ENCODE results near the gene CDC42EP3. TPM values are rescaled to one million over a fixed set of nuclear protein-coding genes. Genes with fewer than 3 reads are reported as not detected.
A peak's percentile ranks its signal among the peaks of the same experiment; 100 is the strongest.

CDC42EP3 gene
- total RNA-seq, 1 donor from 2014 or later: 73.1 TPM

DNA sequence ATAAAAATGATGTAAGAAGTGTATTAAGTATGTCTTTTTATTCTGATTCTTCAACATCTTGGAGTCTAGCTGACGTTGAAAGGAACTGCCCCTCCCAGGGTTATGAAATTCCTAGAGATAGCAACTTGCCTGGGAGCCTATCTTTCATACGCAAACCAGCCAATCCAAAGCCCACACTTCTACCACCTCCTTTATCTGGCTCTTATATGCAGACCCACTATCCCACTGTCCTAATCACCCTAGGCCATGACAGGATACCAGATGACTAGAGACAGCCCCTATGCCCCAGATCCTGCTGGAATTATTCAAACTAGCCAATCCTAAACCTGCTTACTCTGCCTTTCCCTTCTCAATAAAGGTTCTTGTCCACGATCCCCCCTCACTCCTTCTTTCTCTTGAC, 11.8 kb upstream of the CDC42EP3 start:
- intact Hi-C loops (cut with DNase I): no loop called here
- Histone ChIP-seq H3K4me3 (no peak overlapping the region), H3K27ac (no peak overlapping the region), H3K36me3 (no peaks in the 10 kb centered on the region), H3K27me3 (ENCODE audit: low read depth) (no peaks in the 10 kb centered on the region), H3K9me3 (no peaks in the 10 kb centered on the region), H3K4me1 (no peaks in the 10 kb centered on the region)
- DNase-seq (no peak), ATAC-seq (no peak)
- TF ChIP-seq, protein P1, sequence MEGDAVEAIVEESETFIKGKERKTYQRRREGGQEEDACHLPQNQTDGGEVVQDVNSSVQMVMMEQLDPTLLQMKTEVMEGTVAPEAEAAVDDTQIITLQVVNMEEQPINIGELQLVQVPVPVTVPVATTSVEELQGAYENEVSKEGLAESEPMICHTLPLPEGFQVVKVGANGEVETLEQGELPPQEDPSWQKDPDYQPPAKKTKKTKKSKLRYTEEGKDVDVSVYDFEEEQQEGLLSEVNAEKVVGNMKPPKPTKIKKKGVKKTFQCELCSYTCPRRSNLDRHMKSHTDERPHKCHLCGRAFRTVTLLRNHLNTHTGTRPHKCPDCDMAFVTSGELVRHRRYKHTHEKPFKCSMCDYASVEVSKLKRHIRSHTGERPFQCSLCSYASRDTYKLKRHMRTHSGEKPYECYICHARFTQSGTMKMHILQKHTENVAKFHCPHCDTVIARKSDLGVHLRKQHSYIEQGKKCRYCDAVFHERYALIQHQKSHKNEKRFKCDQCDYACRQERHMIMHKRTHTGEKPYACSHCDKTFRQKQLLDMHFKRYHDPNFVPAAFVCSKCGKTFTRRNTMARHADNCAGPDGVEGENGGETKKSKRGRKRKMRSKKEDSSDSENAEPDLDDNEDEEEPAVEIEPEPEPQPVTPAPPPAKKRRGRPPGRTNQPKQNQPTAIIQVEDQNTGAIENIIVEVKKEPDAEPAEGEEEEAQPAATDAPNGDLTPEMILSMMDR (IDR thresholded peaks at IDR 0.05): no peak

DNA sequence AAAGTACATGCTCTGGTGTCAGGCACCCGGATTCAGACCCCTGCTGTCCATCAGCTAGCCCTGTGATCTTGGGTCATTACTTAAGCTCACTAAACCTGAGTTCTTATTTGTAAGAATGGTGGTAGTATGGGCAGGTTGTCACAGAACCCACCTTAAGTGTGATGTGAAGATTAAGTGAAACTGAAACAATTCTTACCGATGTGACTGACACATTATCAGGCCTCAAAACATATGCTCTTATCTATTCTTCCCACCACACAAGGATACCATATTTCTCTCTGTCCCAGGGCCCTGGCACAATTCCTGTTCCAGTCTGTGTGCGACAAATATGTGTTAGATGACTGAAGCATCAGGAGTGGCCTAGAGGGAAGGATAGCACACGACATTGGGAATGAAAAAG, 11.0 kb upstream of the CDC42EP3 start:
- DNase-seq: no peak
- no peak for ATAC-seq
- H3K4me3 ChIP-seq: no peak overlapping the region
- H3K9me3 ChIP-seq: no peaks in the 10 kb centered on the region
- H3K36me3 ChIP-seq: no peaks in the 10 kb centered on the region
- TF ChIP-seq, protein P1 (IDR thresholded peaks at IDR 0.05): no peak
- no peaks in the 10 kb centered on the region for H3K4me1 ChIP-seq
- intact Hi-C loops (cut with DNase I): no loop called here
- H3K27ac ChIP-seq: no peak overlapping the region
- H3K27me3 ChIP-seq (ENCODE audit: low read depth): no peaks in the 10 kb centered on the region

DNA sequence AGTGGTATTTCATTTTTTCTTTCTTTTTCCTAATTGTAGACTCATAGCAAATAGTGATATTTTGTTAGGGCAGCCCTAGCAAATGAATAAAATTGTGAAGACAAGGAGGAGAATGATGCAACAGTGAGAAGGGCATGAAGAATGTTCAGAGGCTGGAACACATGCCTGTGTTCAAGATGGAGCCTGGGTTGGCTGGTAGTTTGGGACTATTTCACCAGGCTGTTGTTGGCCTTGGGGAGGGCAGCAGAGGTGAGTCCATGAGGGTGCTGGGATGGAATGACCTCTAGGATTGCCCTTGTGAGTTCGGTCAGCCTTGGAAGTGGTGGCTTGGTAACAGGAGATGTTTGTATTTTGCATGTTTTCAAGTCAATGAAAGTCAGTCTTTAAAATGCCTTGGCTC, 10.1 kb upstream of the CDC42EP3 start:
- Histone ChIP-seq H3K27me3 (ENCODE audit: low read depth) (no peaks in the 10 kb centered on the region), H3K4me1 (no peaks in the 10 kb centered on the region), H3K4me3 (no peak overlapping the region), H3K36me3 (no peaks in the 10 kb centered on the region), H3K27ac (no peak overlapping the region), H3K9me3 (no peaks in the 10 kb centered on the region)
- no peak for DNase-seq
- ATAC-seq: no peak
- intact Hi-C loops (cut with DNase I): no loop called here
- TF ChIP-seq, protein P1 (IDR thresholded peaks at IDR 0.05): no peak

DNA sequence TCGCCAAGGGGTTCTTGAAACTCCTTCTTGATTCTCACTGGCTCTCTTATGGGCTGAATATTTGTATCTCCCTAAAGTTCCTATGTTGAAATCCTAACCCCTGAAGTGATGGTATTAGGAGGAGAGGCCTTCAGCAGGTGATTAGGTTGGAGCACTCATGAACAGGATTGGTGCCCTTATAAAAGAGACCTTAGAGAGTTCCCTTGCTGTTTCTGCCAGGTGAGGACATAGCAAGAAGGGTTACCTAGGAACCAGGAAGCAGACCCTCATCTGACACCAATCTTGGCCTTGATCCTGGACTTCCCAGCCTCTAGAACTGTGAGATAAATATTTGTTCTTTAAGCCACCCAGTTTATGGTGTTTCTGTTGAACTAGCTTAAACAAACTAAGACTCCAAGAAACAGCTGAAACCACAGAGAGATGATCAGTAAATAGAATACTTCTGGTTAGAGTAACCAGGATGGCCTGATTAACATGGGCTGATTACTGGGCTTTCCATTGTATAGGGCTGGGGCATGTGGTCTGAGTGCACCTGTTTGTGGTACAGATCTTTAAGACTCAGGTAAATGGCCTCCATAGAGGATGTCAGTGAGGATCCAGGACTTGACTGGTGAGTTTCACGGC, 7.7 kb upstream of the CDC42EP3 start:
- no peak for DNase-seq

DNA sequence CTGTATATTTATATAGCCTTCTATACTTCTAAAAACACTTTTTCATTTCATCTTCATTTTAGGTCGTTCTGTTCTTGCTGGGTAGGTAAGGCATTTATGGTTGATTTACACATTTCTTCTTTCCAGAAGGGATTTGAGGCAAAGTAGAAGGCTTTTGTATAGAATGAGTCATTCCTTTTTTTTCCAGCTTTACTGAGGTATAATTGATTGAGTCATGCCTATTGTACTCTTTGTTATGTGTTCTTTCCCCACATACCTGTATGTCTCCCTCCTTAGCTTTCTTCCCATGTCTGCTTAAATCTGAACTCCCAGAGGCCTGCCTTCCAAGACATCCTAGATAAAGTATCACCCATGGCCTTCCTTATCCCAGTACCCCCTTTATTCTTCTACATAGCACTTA, 4.8 kb upstream of the CDC42EP3 start:
- Histone ChIP-seq H3K4me3 (no peak overlapping the region), H3K4me1 (peaks cover 22% of the 10 kb centered on the region), H3K9me3 (no peaks in the 10 kb centered on the region), H3K27ac (no peak overlapping the region), H3K36me3 (no peaks in the 10 kb centered on the region), H3K27me3 (ENCODE audit: low read depth) (no peaks in the 10 kb centered on the region)
- TF ChIP-seq, protein P1 (IDR thresholded peaks at IDR 0.05): no peak
- ATAC-seq: no peak
- intact Hi-C loops (cut with DNase I): no loop called here
- no peak for DNase-seq

More for the DNA sequence above, 7.7 kb upstream of the CDC42EP3 start:
- H3K27ac ChIP-seq: no peak overlapping the region
- intact Hi-C loops (cut with DNase I): no loop called here
- peaks cover 15% of the 10 kb centered on the region for H3K4me1 ChIP-seq
- H3K9me3 ChIP-seq: no peaks in the 10 kb centered on the region
- H3K27me3 ChIP-seq (ENCODE audit: low read depth): no peaks in the 10 kb centered on the region
- no peak overlapping the region for H3K4me3 ChIP-seq
- no peaks in the 10 kb centered on the region for H3K36me3 ChIP-seq
- TF ChIP-seq, protein P1 (IDR thresholded peaks at IDR 0.05): no peak
- peak; percentile 58 to 73 for ATAC-seq

Data from lower lobe of right lung (tissue), 2 donors.